Measurements from ENCODE around the gene RP9.
"Not testable (repeated sequence)": the region's sequence is repeated elsewhere in the genome, so short reads cannot be mapped to it uniquely, and the experiment has no call there.

Gene RP9

DNA sequence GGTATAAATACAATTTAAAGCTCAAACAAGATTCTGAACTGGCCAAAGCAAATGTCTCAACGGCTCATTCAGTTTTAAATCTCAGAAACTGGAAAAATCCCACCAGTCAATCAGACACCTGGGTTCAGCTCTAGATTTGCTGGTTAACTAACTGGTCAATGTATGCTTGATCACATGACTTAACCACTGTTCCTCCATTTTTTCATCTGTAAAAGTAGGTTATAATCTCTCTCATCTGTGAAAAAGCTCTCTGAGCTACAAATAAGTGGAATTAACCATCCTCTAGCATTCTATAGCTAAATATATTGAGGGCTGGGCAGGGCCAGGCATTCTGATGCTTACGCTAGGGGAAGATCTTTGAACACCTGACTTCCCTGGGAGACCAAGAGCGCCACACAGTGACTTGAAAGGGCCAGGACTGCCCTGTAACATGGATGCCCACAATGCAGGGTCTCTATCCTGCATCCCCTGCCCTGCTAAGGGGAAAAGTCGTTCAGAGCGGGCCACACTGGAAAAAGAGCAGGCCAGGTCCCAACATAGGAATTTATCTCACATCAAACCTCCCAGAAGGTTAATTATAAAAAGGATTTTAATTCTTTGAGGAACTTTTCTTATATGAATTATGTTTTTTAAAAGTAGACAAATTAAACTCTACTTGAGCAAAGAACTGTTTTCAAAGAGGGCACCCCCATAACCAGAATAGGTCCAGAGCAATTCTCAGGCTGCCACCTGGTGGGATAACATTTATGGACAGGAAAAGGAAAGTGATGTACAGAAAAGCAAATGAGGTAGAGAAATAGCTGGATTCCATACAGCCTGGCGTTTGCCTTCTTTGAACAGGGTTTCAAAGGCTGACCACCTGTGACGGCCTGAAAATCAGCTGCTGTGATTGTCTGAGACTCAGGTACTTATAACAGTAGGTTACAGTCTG is 1.8 kb downstream of the RP9 start:
- peak; percentile 73 to 80 (median 78) for DNase-seq
- peak overlapping the region in 6 of 7 experiments; percentile 83 to 98 (median 92) for H3K4me3 ChIP-seq (ENCODE audit: control insufficient read depth in 1 of 7, extremely low read depth in 1 of 7, insufficient read depth in 4 of 7, low read depth in 2 of 7, low read length in 6 of 7)
- ChIA-PET POLR2A (no interaction called here), CTCF (interaction anchor here (0.6 to 5.3 kb wide), 42 partner anchors 8 to 608 kb away, joined by 3 to 51 read pairs (median 4); partner anchors contain the start of genes BBS9, FKBP9 and NT5C3A)
- H3K27ac ChIP-seq (ENCODE audit: insufficient read depth in 1 of 2, low read depth in 1 of 2, low read length in 2 of 2, poor library complexity in 1 of 2, severe bottlenecking in 2 of 2), result no peak overlapping the region
- 45% methylated on average over 5 of the region's 7 CpGs for WGBS (ENCODE audit: insufficient coverage)
- H3K9me3 ChIP-seq (ENCODE audit: control extremely low read depth in 1 of 5, control insufficient read depth in 4 of 5, insufficient read depth in 2 of 5, low read depth in 1 of 5, low read length in 4 of 5), result no peaks in the 10 kb centered on the region
- H3K36me3 ChIP-seq (ENCODE audit: control insufficient read depth in 4 of 4, insufficient read depth in 4 of 4, low read length in 3 of 4), result peaks cover 3 to 15% (median 13%) of the 10 kb centered on the region in 4 experiments
- H3K4me1 ChIP-seq (ENCODE audit: control extremely low read depth in 1 of 4, control insufficient read depth in 4 of 4, insufficient read depth in 4 of 4, low read length in 3 of 4), result peaks cover 15 to 31% (median 21%) of the 10 kb centered on the region in 4 experiments
- H3K27me3 ChIP-seq (replicated peaks in 2 of 5; ENCODE audit: control insufficient read depth in 4 of 5, insufficient read depth in 5 of 5, low read length in 4 of 5), result no peaks in the 10 kb centered on the region

GRCh38 chr7:33101906-33102305 is 7.3 kb downstream of the RP9 start:
- CTCF ChIA-PET, result interaction anchor here (1.1 to 2.8 kb wide), 4 partner anchors 10 to 255 kb away, joined by 3 to 8 read pairs (median 4); no protein-coding TSS in a partner anchor
- Histone ChIP-seq H3K9me3 (ENCODE audit: control extremely low read depth in 1 of 5, control insufficient read depth in 4 of 5, insufficient read depth in 2 of 5, low read depth in 1 of 5, low read length in 4 of 5) (no peaks in the 10 kb centered on the region), H3K4me3 (ENCODE audit: control insufficient read depth in 1 of 7, extremely low read depth in 1 of 7, insufficient read depth in 4 of 7, low read depth in 2 of 7, low read length in 6 of 7) (no peak overlapping the region), H3K27me3 (replicated peaks in 2 of 5; ENCODE audit: control insufficient read depth in 4 of 5, insufficient read depth in 5 of 5, low read length in 4 of 5) (no peaks in the 10 kb centered on the region), H3K4me1 (ENCODE audit: control extremely low read depth in 1 of 4, control insufficient read depth in 4 of 4, insufficient read depth in 4 of 4, low read length in 3 of 4) (peaks cover 0 to 5% (median 2%) of the 10 kb centered on the region in 4 experiments), H3K36me3 (ENCODE audit: control insufficient read depth in 4 of 4, insufficient read depth in 4 of 4, low read length in 3 of 4) (peaks cover 15 to 59% (median 47%) of the 10 kb centered on the region in 4 experiments), H3K27ac (ENCODE audit: insufficient read depth in 1 of 2, low read depth in 1 of 2, low read length in 2 of 2, poor library complexity in 1 of 2, severe bottlenecking in 2 of 2) (no peak overlapping the region)
- DNase-seq, result no peak
- WGBS (ENCODE audit: insufficient coverage), result no CpG with 5 or more reads among the region's 3 CpGs
- POLR2A ChIA-PET, result interaction anchor here (1.0 kb wide), 1 partner anchor 83 kb away, joined by 4 read pairs; no protein-coding TSS in a partner anchor

- H3K27ac ChIP-seq (ENCODE audit: insufficient read depth in 1 of 2, low read depth in 1 of 2, low read length in 2 of 2, poor library complexity in 1 of 2, severe bottlenecking in 2 of 2), result no peak overlapping the region
- H3K27me3 ChIP-seq (replicated peaks in 2 of 5; ENCODE audit: control insufficient read depth in 4 of 5, insufficient read depth in 5 of 5, low read length in 4 of 5), result no peaks in the 10 kb centered on the region
- no peak for DNase-seq
- H3K9me3 ChIP-seq (ENCODE audit: control extremely low read depth in 1 of 5, control insufficient read depth in 4 of 5, insufficient read depth in 2 of 5, low read depth in 1 of 5, low read length in 4 of 5), result no peaks in the 10 kb centered on the region
- no peaks in the 10 kb centered on the region for H3K4me1 ChIP-seq (ENCODE audit: control extremely low read depth in 1 of 4, control insufficient read depth in 4 of 4, insufficient read depth in 4 of 4, low read length in 3 of 4)
- 78% methylated on average over 2 of the region's 3 CpGs for WGBS (ENCODE audit: insufficient coverage)
- no peak overlapping the region for H3K4me3 ChIP-seq (ENCODE audit: control insufficient read depth in 1 of 7, extremely low read depth in 1 of 7, insufficient read depth in 4 of 7, low read depth in 2 of 7, low read length in 6 of 7)
- POLR2A ChIA-PET, result no interaction called here
- H3K36me3 ChIP-seq (ENCODE audit: control insufficient read depth in 4 of 4, insufficient read depth in 4 of 4, low read length in 3 of 4), result peaks cover 22 to 71% (median 56%) of the 10 kb centered on the region in 4 experiments
- CTCF ChIA-PET, result interaction anchor here (1.1 to 2.8 kb wide), 4 partner anchors 9 to 254 kb away, joined by 3 to 8 read pairs (median 4); no protein-coding TSS in a partner anchor
These were observed 8.4 kb downstream of the RP9 start for GRCh38 chr7:33100770-33101169.

- no peak for DNase-seq
- no peaks in the 10 kb centered on the region for H3K9me3 ChIP-seq (ENCODE audit: control extremely low read depth in 1 of 5, control insufficient read depth in 4 of 5, insufficient read depth in 2 of 5, low read depth in 1 of 5, low read length in 4 of 5)
- H3K4me1 ChIP-seq (ENCODE audit: control extremely low read depth in 1 of 4, control insufficient read depth in 4 of 4, insufficient read depth in 4 of 4, low read length in 3 of 4), result no peaks in the 10 kb centered on the region
- H3K36me3 ChIP-seq (ENCODE audit: control insufficient read depth in 4 of 4, insufficient read depth in 4 of 4, low read length in 3 of 4), result peaks cover 22 to 77% (median 58%) of the 10 kb centered on the region in 4 experiments
- ChIA-PET CTCF (interaction anchor here (0.9 to 2.8 kb wide), 3 partner anchors 8 to 252 kb away, joined by 3 to 10 read pairs (median 8); no protein-coding TSS in a partner anchor), POLR2A (no interaction called here)
- H3K27ac ChIP-seq (ENCODE audit: insufficient read depth in 1 of 2, low read depth in 1 of 2, low read length in 2 of 2, poor library complexity in 1 of 2, severe bottlenecking in 2 of 2), result no peak overlapping the region
- no peaks in the 10 kb centered on the region for H3K27me3 ChIP-seq (replicated peaks in 2 of 5; ENCODE audit: control insufficient read depth in 4 of 5, insufficient read depth in 5 of 5, low read length in 4 of 5)
- no peak overlapping the region for H3K4me3 ChIP-seq (ENCODE audit: control insufficient read depth in 1 of 7, extremely low read depth in 1 of 7, insufficient read depth in 4 of 7, low read depth in 2 of 7, low read length in 6 of 7)
- 100% methylated on average over 1 of the region's 4 CpGs for WGBS (ENCODE audit: insufficient coverage)
These were observed 9.9 kb downstream of the RP9 start for GRCh38 chr7:33099154-33099940.

DNA sequence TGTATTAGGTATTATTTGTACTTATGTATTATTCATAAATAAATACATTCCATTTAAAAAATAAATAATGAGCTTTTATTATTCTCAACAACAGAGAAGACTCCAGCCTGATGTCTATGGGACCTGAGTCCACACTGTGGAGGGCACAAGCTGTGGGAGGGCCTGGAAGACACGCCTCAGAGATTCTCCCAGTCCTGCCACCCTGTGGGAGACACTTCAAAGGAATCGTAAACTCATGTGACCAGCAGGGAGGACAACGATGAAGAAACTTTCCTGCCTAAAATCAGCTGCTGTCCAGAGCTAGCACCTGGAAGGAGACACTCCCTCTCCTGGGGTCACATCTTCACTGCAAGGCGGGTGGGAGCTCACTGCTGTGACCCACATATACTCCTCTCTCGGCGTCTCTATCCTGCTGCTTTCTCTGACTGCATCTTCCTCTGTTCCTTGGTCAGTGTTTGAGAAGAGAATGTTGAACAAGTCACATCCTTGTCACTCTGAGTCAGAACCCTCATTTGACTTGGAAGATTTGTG is 14.4 kb downstream of the RP9 start:
- POLR2A ChIA-PET; H3K9me3 ChIP-seq (ENCODE audit: control extremely low read depth in 1 of 5, control insufficient read depth in 4 of 5, insufficient read depth in 2 of 5, low read depth in 1 of 5, low read length in 4 of 5); H3K4me3 ChIP-seq (ENCODE audit: control insufficient read depth in 1 of 7, extremely low read depth in 1 of 7, insufficient read depth in 4 of 7, low read depth in 2 of 7, low read length in 6 of 7); H3K27me3 ChIP-seq (replicated peaks in 2 of 5; ENCODE audit: control insufficient read depth in 4 of 5, insufficient read depth in 5 of 5, low read length in 4 of 5); H3K4me1 ChIP-seq (ENCODE audit: control extremely low read depth in 1 of 4, control insufficient read depth in 4 of 4, insufficient read depth in 4 of 4, low read length in 3 of 4); DNase-seq: not testable (repeated sequence)
- CTCF ChIA-PET, result interaction anchor here (1.0 to 1.1 kb wide), 2 partner anchors 9 to 14 kb away, joined by 3 read pairs; no protein-coding TSS in a partner anchor
- H3K27ac ChIP-seq (ENCODE audit: insufficient read depth in 1 of 2, low read depth in 1 of 2, low read length in 2 of 2, poor library complexity in 1 of 2, severe bottlenecking in 2 of 2), result peak overlapping the region in 1 of 2 experiments; percentile 46
- WGBS (ENCODE audit: insufficient coverage), result 100% methylated on average over 1 of the region's 6 CpGs
- peaks cover 12 to 59% (median 36%) of the 10 kb centered on the region in 4 experiments for H3K36me3 ChIP-seq (ENCODE audit: control insufficient read depth in 4 of 4, insufficient read depth in 4 of 4, low read length in 3 of 4)

- WGBS (ENCODE audit: insufficient coverage), result 100% methylated on average over 4 of the region's 4 CpGs
- Histone ChIP-seq H3K36me3 (ENCODE audit: control insufficient read depth in 4 of 4, insufficient read depth in 4 of 4, low read length in 3 of 4) (peaks cover 12 to 45% (median 28%) of the 10 kb centered on the region in 4 experiments), H3K4me1 (ENCODE audit: control extremely low read depth in 1 of 4, control insufficient read depth in 4 of 4, insufficient read depth in 4 of 4, low read length in 3 of 4) (peaks cover 0 to 3% (median 0%) of the 10 kb centered on the region in 4 experiments), H3K9me3 (ENCODE audit: control extremely low read depth in 1 of 5, control insufficient read depth in 4 of 5, insufficient read depth in 2 of 5, low read depth in 1 of 5, low read length in 4 of 5) (no peaks in the 10 kb centered on the region), H3K27me3 (replicated peaks in 2 of 5; ENCODE audit: control insufficient read depth in 4 of 5, insufficient read depth in 5 of 5, low read length in 4 of 5) (no peaks in the 10 kb centered on the region), H3K4me3 (ENCODE audit: control insufficient read depth in 1 of 7, extremely low read depth in 1 of 7, insufficient read depth in 4 of 7, low read depth in 2 of 7, low read length in 6 of 7) (no peak overlapping the region), H3K27ac (ENCODE audit: insufficient read depth in 1 of 2, low read depth in 1 of 2, low read length in 2 of 2, poor library complexity in 1 of 2, severe bottlenecking in 2 of 2) (no peak overlapping the region)
- POLR2A ChIA-PET, result no interaction called here
- DNase-seq, result no peak
- CTCF ChIA-PET, result no interaction called here
These were observed 15.9 kb downstream of the RP9 start for GRCh38 chr7:33093266-33093665.
